ENCODE measurements around the gene PRSS37.

The PRSS37 gene, protein sequence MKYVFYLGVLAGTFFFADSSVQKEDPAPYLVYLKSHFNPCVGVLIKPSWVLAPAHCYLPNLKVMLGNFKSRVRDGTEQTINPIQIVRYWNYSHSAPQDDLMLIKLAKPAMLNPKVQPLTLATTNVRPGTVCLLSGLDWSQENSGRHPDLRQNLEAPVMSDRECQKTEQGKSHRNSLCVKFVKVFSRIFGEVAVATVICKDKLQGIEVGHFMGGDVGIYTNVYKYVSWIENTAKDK

DNA sequence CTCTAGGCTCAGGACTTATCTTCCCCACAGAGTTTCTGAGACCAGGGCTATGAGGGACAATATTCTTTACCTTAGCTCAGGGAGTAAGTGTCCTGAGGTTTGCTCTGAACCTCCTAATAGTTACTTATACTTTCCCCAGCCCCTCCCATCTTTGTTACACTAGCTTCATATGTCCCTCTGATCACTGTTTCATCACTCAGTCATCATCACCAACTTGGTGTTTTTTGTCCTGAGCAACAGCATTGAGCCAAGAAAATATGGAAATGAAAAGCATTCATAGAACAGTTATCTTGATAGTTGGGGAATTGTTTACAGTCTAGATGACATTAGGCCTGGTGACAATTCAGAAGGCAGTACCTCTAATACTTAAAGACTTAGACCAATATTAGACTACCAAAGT, at the start of gene PRSS37:
Gene PRSS37 (minus strand): TSS at position 101 of the 400 bp plus-strand sequence. CDS start 436 bp downstream, outside the sequence.
- no peak for DNase-seq (ENCODE audit: low read depth)
- TF ChIP-seq, protein P1, sequence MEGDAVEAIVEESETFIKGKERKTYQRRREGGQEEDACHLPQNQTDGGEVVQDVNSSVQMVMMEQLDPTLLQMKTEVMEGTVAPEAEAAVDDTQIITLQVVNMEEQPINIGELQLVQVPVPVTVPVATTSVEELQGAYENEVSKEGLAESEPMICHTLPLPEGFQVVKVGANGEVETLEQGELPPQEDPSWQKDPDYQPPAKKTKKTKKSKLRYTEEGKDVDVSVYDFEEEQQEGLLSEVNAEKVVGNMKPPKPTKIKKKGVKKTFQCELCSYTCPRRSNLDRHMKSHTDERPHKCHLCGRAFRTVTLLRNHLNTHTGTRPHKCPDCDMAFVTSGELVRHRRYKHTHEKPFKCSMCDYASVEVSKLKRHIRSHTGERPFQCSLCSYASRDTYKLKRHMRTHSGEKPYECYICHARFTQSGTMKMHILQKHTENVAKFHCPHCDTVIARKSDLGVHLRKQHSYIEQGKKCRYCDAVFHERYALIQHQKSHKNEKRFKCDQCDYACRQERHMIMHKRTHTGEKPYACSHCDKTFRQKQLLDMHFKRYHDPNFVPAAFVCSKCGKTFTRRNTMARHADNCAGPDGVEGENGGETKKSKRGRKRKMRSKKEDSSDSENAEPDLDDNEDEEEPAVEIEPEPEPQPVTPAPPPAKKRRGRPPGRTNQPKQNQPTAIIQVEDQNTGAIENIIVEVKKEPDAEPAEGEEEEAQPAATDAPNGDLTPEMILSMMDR (conservative IDR thresholded peaks at IDR 0.05; ENCODE audit: low read length), result no peak
- no peak within 1 kb of the TSS for H3K4me3 ChIP-seq (ENCODE audit: low read length)

DNA sequence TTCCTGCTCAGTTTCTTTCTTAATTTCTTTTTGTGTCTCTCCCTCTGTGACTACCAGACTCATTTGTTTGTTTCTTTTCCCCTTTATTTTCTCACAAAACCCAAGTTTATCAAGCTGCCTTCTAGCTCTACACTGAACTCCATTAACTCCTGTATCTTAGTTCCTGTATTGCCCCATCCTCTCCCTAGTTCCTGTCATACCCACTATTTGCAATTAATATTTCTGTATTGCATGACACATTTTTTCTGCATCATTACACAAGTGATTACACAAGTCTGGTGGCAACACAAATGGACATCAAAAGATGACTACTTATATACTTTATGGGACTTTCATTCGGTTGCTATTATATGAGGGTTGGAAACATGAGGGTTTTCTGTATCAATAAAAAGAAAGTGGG, 48.0 kb upstream of the PRSS37 start:
- no peak for DNase-seq (ENCODE audit: low read depth)
- no peak overlapping the region for H3K4me3 ChIP-seq (ENCODE audit: low read length)
- TF ChIP-seq, protein P1 (conservative IDR thresholded peaks at IDR 0.05; ENCODE audit: low read length), result no peak

DNA sequence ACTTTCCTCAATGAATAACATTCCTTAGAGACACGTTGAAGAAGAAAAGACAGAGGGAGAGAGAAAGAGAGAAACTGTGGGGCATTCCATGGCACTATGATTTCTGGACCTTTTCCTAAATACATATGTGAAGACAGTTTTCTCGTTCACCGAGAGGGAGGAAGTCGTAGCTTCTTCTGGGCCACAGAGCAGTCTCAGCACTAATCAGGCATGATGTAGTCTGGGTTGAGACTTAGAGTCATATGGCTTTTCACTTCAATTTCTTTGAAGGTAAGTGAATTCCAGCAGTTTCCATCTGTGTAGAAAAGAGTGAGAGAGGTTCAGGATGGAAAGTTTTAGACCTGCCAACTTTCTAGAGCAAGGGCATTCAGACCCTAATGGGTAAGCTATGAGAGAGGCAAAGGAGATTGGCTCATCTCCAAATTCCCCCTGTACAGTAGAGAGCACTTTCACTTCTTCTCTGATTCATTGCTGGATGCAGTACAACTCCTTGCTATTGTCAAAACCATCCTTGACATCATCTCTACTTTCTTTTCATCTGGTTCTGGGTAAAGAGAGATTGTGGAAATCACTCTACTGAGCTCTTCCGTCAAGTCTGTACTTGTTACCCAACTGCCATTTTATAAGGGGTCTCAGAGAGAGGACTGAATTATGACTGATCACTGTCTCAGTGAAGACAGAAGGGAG, 43.4 kb upstream of the PRSS37 start:
- no peak for DNase-seq (ENCODE audit: low read depth)
- H3K4me3 ChIP-seq (ENCODE audit: low read length), result no peak overlapping the region
- TF ChIP-seq, protein P1 (conservative IDR thresholded peaks at IDR 0.05; ENCODE audit: low read length), result no peak

DNA sequence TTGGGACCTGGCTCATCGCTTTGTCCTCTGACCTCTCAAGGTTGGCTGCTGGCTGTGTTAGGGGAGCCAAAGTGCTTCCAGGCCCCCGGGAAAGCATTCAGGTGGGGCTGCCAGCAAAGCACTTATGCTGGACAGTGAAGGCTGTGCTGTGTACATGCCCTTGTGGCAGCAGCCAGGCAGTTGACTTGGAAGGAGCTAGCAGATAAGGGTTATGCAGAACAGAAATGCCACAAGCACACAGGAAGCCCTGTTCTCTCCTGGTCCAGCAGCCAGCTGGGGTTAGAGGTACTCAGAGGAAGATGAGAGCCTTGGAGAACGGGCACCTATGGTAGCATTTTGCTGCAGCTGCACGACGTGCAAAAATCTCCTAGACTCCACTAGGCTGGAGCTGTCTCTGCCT, 39.7 kb upstream of the PRSS37 start:
- TF ChIP-seq, protein P1 (conservative IDR thresholded peaks at IDR 0.05; ENCODE audit: low read length), result no peak
- no peak overlapping the region for H3K4me3 ChIP-seq (ENCODE audit: low read length)
- DNase-seq (ENCODE audit: low read depth), result no peak

DNA sequence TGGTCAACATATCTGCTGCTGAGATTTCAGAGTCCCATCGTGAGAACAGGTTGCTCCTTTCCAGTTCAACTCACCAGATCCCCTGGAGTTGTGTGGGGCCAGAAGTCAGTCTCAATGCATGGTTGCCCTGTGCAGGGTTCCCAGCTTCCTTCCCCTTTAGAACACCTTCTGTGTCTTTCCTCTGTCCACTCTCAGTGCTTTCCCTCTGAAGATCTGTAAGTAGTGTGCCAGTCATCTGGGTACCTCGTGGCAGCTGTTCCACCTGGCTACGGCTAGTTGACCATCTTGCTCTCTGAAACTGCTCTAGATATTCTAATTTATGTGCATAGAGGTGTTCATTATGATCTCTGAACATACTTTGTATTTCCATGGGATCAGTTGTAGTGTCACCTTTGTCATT, 36.1 kb upstream of the PRSS37 start:
- TF ChIP-seq, protein P1 (conservative IDR thresholded peaks at IDR 0.05; ENCODE audit: low read length), result no peak
- no peak overlapping the region for H3K4me3 ChIP-seq (ENCODE audit: low read length)
- DNase-seq (ENCODE audit: low read depth), result no peak

DNA sequence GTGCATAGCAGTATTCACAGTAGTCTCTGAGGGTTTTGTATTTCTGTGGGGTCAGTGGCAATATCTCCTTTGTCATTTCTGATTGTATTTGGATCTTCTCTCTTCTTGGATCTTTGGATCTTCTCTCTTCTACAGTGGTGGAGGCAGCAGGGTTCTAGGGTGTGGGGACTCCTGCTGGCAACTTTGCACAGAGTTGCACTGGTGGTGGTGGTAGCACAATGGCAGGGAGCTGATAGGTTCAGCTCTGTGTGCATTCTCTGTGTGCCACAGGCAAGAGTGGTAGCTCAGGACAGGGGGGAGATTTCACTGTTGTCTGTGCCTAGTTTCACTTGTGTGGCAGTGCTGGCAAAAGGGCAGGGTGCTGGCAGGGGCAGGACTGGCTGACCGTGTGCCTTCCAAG, 35.1 kb upstream of the PRSS37 start:
- no peak for DNase-seq (ENCODE audit: low read depth)
- TF ChIP-seq, protein P1 (conservative IDR thresholded peaks at IDR 0.05; ENCODE audit: low read length), result no peak
- H3K4me3 ChIP-seq (ENCODE audit: low read length), result no peak overlapping the region

DNA sequence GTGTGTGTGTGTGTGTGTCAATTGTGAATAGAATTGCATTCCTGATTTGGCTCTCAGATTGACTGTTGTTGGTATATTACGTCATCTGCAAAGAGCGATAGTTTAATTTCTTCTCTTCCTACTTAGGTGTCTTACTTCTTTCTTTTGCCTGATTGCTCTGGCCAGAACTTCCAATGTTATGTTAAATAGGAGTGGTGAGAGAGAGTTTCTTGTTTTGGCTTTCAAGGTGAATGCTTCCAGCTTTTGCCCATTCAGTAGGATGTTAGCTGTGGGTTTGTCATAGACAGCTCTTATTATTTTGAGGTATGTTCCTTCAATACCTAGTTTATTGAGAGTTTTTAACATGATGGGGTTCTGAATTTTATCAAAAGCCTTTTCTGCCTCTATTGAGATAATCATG, 34.2 kb upstream of the PRSS37 start:
- DNase-seq (ENCODE audit: low read depth), result no peak
- H3K4me3 ChIP-seq (ENCODE audit: low read length), result no peak overlapping the region
- TF ChIP-seq, protein P1 (conservative IDR thresholded peaks at IDR 0.05; ENCODE audit: low read length), result no peak
